CD4-positive, alpha-beta T cell treated with Interleukin-12 subunit alpha and Interleukin-12 subunit beta, for 1 hour (primary cell): ENCODE results near the gene ECM1.

Experiments
- DNase-seq: peaks from one replicate; pipeline ENCODE4 v3.0.0-alpha.2; 2020

Gene ECM1

GRCh38 chr1:150507912-150508864 is at the start of gene ECM1:
Gene ECM1, plus strand, starts transcription at chr1:150508109. Its CDS starts 101 bp downstream, at chr1:150508210.
- DNase-seq = no peak

- DNase-seq = peak; percentile 77
Observed at GRCh38 chr1:150464422-150464826, 43.5 kb upstream of the ECM1 start.

DNA sequence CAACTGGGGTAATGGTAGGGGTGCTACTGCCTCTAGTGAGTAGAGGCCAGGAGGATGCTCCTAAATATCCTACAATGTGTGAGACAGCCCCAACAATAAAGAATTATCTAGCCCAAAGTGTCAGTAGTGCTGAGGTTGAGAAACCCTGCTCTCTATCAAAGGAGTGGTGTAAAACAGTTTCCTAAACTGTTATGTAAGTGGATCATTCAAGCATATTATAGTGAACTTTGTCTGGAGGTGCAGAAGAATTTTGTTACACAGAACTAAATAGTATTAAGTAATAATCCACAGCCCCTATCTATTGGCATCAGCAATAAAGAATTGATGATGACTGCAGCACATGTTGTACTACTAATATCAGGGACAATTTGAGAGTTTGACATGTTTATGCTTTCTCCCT is 40.9 kb upstream of the ECM1 start:
- DNase-seq = no peak

DNA sequence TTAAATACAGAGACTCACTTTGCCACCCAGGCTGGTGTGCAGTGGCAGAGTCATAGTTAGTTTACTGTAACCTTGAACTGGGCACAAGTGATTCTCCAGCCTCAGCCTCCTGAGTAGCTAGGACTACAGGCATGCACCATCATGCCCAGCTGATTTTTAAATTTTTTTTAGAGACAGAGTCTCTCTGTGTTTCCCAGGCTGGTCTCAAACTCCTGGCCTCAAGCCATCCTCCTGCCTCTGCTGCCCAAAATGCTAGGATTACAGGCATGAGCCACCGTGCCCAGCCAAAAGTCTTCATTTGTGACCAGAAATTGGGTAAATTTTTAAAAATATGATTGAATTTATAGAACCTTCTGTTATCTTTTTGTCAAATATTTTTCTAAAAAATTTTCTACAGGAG is 38.6 kb upstream of the ECM1 start:
- no peak for DNase-seq

DNA sequence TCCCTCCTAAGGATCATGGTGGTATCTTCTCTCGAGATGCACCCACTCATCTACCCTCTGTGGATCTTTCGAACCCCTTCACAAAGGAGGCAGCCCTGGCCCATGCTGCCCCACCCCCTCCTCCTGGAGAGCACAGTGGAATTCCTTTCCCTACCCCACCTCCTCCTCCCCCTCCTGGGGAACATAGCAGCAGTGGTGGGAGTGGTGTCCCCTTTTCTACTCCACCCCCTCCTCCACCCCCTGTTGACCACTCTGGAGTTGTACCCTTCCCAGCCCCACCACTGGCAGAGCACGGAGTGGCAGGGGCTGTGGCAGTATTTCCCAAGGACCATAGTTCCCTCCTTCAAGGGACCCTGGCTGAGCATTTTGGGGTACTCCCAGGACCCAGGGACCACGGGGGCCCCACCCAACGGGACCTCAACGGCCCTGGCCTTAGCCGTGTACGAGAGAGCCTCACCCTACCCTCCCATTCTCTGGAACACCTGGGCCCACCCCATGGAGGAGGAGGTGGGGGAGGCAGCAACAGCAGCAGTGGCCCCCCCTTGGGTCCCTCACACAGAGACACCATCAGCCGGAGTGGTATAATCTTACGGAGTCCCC is 35.2 kb upstream of the ECM1 start:
- no peak for DNase-seq

DNA sequence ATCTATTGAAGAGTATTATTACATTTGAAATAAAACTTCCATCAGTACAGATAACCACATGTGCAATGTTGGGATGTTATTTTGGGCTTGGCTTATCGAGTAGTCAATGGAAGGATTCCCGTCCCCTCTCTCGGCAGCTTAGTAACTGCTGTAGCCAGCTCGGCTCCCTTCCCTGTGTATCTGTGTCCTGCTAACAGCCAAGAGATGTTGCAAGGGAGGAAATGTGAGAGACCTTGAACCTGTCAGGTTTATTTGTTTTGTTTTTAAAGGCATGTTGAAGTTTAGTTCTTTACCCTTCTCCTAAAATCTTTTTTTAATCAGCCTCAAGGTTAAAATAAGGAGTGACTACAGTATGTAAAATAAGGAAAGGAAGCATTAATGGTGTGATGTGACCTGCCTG is 34.2 kb upstream of the ECM1 start:
- no peak for DNase-seq

DNA sequence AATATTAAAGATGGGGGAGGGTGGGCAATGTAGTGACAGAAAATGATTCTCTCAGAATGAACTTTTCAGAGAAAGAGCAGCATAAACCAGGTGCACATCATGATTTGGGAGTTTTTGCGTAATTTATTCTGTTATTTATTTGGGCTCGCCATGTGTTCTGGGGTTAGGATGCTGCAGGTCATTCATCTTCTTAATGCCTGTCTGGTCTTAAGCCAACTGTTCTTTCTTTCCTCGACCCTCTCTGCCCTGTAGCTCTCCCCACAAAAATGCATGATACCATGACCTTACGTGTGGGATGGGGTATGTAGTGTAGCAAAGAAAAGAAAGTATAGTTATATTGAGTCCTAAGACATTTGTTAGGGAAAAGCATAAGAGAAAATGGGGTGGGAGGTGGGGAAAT is 33.0 kb upstream of the ECM1 start:
- DNase-seq = no peak

- no peak for DNase-seq
Observed at GRCh38 chr1:150476754-150477153, 31.2 kb upstream of the ECM1 start.

DNA sequence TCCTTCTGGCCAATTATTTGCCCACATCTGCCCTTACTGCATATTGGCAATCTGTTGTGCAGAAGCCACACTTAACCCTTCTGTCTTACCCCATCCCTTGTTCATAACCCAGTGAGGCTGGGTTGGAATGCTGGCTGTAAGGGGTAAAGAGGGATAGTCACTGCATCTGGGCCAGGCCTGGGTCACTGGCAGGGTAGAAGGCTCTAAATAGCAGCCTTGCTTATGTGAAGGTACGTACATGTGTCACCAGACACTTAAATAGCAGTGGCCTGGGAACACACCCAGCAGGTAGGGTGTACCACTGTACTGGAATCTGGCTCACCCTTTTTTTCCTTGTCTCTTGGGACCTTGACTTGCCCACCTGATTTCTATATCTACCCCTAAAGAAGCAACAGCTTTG is 30.6 kb upstream of the ECM1 start:
- DNase-seq = no peak

GRCh38 chr1:150477733-150478132 is 30.2 kb upstream of the ECM1 start:
- no peak for DNase-seq

GRCh38 chr1:150479370-150479769 is 28.5 kb upstream of the ECM1 start:
- no peak for DNase-seq

DNA sequence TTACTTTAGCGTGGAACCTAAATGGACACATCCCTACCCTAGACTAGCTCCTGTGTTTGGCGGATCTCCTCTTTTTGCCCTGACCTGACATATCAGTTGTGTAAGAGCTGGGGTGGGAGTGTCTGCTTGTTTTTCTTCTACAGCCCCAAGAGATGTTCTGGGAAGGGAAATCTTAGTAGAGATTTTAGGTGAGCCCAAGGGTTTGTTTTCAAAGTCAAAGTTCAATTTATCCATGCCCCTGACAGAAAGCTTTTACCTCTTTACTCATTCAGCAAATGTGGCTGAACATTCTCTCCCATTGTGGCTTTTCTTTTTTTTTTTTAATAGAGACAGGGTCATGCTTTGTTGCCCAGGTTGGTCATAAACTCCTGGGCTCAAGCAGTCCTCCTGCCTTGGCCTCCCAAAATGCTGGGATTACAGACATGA is 28.0 kb upstream of the ECM1 start:
- no peak for DNase-seq

GRCh38 chr1:150484431-150484830 is 23.5 kb upstream of the ECM1 start:
- no peak for DNase-seq

DNA sequence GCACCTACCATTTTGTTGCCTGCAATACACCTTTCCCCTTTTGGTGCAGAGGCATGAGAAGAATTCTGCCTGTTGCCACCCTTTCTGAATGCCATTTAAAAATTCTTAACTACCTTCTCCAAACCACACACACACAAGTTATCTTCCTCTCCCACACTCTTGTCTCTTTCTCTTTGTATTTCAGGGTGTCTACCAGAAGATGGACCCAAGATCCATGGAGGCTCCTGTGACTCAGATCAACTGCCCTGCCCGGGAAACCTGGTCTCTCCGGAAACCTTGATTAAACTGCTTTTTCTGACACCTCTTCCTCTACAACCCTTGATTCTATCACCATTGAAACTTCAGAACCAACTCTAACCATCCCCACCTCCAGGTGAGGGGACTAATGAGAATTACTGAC is 23.0 kb upstream of the ECM1 start:
- DNase-seq = peak; percentile 1

GRCh38 chr1:150486966-150487762 is 20.7 kb upstream of the ECM1 start, which contains the start of gene TARS2:
Gene TARS2, plus strand, starts transcription at chr1:150487419. Its CDS starts 32 bp downstream, at chr1:150487451.
- DNase-seq = peak; percentile 98

- peak; percentile 9 for DNase-seq
Observed at GRCh38 chr1:150487763-150488115, 20.2 kb upstream of the ECM1 start.

GRCh38 chr1:150493175-150493574 is 14.7 kb upstream of the ECM1 start:
- no peak for DNase-seq

- no peak for DNase-seq
Observed at GRCh38 chr1:150498342-150498741, 9.6 kb upstream of the ECM1 start.

- no peak for DNase-seq
Observed at GRCh38 chr1:150505431-150505830, 2.5 kb upstream of the ECM1 start.

DNA sequence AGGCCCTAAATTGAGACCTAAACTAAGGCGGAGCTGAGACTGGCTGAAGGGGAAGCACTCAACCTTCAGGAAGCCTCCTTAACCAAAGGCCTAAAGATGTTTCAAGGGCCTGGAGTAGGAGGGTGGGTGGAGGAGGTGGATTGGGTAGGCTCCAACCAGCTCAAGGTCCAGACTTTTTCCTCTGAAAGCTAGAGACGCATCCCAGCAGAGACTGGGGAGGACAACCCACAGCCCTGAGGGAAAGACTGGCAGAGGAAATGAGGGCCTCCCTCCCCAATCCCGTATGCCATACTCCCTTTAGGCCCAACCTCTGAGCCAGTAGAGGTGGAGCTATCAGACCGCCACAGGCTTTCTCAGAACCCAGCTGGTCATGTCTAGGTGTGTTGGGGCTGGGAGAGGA is 1.1 kb downstream of the ECM1 start:
- DNase-seq = no peak

DNA sequence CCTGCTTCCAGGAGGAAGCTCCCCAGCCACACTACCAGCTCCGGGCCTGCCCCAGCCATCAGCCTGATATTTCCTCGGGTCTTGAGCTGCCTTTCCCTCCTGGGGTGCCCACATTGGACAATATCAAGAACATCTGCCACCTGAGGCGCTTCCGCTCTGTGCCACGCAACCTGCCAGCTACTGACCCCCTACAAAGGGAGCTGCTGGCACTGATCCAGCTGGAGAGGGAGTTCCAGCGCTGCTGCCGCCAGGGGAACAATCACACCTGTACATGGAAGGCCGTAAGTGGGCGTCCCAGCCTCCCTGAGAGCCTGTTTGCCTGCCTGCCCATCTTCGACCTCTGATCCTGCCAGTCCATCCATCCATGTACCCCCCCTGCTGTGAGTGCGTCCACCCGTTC is 3.6 kb downstream of the ECM1 start:
- DNase-seq = no peak

DNA sequence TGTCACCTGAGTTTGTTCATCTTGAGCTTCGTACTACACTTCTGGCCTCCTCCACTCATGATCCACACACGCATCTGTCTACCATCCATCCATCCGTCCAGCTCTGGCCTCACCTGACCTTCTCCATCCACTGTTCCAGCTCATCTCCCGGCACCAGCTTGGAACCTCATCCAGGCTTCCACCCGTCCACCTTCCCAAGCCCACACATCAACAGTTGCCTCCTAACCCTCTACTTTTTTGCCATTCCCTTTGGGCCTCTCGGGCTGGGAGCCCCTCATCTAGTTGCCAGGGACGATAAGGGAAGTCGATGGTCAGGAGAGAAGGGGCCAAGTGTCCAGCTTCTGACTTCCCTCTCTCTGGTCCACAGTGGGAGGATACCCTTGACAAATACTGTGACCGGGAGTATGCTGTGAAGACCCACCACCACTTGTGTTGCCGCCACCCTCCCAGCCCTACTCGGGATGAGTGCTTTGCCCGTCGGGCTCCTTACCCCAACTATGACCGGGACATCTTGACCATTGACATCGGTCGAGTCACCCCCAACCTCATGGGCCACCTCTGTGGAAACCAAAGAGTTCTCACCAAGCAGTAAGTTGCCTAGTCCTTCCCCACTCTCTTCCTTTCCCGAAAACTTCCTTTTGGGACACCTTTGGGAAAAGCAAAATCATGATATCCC is 4.2 kb downstream of the ECM1 start:
- no peak for DNase-seq

DNA sequence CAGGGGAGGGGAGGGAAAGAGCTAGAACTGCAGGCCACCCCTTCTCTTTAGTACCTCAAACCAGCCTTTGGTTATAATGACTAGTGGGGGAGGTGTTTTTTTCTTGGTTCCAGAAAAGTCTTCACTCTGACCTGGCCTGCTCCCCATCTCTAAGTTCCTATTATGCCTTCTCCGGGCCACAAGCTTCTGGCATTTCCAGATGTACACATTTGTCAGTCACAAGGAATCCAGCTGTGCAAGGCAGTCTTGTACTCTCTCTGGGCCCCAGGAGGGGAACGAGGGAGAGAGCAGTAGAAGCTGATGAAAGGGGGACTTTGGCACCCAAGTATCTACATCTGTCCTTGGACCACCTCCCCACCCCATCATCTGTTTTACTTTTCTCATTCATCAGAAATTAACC is 4.9 kb downstream of the ECM1 start:
- no peak for DNase-seq
